Jurkat, Clone E6-1 (cell line): ENCODE measurements around the gene TFDP1. TPM values are rescaled to one million over a fixed set of nuclear protein-coding genes. Genes with fewer than 3 reads are reported as not detected.

Experiments
- DNase-seq: peaks from one replicate; pipeline ENCODE4 v3.0.0-alpha.2; 2011; ENCODE audit warnings: low read depth, low spot score
- H3K4me3 ChIP-seq: 2 replicates; pipeline ENCODE4 v1.5.1; 2011; ENCODE audit warnings: mild to moderate bottlenecking, low read length, control low read depth, moderate library complexity
- polyA plus RNA-seq: library from polyadenylated mRNA; unstranded; fragments of >200 nt; gene quantifications from one replicate; pipeline ENCODE4 v1.2.1, GENCODE V29; 2012; ENCODE audit warnings: missing spikeins; ENCODE audit not compliant: insufficient read length, insufficient read depth

Gene TFDP1, protein sequence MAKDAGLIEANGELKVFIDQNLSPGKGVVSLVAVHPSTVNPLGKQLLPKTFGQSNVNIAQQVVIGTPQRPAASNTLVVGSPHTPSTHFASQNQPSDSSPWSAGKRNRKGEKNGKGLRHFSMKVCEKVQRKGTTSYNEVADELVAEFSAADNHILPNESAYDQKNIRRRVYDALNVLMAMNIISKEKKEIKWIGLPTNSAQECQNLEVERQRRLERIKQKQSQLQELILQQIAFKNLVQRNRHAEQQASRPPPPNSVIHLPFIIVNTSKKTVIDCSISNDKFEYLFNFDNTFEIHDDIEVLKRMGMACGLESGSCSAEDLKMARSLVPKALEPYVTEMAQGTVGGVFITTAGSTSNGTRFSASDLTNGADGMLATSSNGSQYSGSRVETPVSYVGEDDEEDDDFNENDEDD
- polyA plus RNA-seq: 137 TPM

DNA sequence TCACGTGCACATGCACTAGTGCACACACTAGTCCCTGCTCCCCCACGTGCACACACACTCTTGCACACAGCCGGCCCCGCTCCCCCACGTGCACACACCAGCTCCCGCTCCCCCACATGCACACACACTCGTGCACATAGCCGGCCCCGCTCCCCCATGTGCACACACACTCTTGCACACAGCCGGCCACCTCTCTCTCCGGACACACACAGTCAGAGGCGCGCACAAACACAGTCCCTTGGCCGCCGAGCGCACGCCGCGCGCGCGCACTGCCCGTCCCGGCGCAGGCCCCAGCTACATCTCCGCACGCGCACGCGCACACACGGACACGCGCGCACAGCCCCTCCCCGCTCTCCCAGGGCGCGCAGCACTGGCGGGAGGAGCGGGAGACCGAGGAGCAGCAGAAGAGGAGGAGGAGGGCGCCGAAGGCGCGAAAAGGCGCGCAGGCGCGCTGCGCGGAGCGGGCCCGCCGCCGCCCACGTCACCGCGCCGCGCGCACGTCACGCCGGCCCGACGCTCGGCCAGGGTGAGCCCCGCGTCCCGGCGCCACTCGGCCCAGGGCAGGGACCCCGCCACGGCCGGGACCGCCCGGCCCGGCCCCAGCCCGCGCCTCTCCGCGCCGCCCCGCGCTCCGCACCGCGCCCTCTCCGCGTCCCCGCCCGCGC, at the start of gene TFDP1:
Gene TFDP1 (plus strand): TSS at position 549 of the 665 bp plus-strand sequence. CDS start 1,085 bp downstream, outside the sequence.
- H3K4me3 ChIP-seq: peak within 1 kb of the TSS; percentile 88
- peak; percentile 88 for DNase-seq

DNA sequence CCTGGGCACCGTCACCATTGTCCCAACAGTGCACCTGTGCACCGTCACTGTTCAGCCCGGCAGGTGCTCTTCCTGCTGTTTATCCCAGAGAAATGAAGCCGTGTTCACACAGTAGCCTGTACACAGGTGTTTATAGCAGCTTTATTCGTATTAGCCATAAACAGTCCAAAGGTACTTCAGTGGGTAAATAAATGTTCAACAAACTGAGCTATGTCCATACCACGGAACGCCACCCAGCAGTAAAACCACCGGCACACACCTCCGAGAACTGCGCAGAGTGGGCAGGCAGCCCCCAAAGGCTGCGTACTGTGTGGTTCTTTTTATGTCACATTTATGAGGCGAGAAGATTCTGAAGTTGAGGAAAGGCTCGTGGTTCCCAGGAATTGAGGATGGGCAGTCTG, 49.2 kb upstream of the TFDP1 start:
- DNase-seq: no peak
- no peak overlapping the region for H3K4me3 ChIP-seq

DNA sequence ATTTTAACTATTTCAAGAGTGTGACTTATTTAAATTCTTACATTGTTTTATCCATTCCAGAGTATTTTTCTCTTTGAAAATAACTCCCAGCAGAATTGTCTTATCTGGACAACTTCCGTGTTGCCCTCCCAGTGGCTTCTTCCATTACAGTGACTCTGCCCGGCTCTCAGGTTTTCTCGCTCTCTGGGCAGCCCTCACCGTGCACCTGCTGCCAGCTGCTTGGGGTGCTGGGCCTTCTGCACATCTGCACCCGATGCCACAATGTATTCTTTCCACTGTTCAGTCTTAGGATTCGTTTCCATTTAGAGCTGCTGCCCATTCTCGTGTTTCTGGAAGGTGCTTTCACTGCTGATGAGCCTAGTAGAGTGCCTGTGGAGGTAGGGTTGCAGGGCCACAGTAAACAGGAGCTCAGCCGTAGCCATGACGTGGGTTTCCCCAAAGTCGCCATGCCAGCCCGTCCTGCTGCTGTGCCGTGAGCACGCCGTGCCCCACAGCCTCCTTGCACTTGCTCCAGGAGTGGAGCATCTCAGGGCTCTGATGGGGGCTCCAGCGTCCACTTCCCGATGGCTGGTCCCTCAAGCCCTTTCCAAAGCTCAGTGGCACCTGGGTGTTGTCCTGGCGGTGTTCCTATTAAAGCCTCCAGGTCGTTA, 48.0 kb upstream of the TFDP1 start:
- DNase-seq: no peak
- H3K4me3 ChIP-seq: no peak overlapping the region

DNA sequence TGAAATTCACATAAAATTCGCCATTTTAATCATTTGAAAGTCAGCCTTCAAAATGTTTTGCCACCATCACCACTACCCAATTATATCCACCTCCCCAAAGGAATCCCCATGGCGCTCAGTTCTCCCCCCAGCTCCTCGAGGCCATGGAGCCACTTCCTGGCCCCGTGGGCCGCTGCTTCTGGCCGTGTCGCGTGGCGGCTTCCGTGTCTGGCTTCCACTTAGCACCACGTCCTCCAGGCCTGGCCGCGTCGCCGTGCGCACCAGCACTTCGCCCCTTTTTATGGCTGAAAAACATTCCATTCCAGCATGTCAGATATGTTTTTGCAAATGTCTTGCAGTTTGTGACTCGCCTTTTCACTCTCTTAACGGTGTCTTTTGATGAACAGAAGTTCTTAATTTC, 47.3 kb upstream of the TFDP1 start:
- H3K4me3 ChIP-seq: no peak overlapping the region
- DNase-seq: no peak

DNA sequence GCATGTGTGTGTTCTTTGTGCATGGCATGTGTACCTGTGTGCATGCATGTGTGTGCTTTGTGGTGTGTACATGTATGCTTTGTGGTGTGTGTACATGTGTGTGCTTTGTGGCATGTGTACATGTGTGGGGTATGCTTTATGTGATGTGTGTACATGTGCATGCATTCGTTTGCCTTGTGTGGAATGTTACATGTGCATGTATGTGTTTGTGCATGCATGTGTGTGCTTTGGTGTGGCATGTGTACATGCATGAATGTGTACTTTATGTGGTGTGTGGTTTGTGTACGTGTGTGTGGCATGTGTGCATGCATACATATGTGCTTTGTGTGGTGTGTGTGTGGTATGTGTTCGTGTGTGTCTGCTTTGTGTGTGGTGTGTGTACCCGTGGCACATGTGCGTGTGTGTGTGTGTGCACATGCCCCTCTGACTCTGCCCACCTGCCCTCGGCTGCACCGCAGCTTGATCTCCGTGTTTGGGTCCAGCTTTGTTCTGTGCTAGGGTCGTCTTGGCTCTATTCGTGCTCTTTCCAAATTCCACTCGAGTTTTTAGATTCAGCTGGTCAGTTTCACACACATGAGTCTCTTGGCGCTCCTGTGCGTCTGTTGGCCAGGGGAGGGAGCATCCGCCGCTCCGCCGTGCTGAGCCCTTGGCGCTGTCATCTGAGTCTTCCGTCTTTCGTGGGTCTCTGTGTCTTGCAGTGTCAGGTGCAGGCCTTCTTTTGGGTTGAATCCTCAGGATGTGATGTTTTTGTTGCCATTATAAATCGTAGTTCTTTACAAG, 46.5 kb upstream of the TFDP1 start:
- no peak overlapping the region for H3K4me3 ChIP-seq
- DNase-seq: no peak

DNA sequence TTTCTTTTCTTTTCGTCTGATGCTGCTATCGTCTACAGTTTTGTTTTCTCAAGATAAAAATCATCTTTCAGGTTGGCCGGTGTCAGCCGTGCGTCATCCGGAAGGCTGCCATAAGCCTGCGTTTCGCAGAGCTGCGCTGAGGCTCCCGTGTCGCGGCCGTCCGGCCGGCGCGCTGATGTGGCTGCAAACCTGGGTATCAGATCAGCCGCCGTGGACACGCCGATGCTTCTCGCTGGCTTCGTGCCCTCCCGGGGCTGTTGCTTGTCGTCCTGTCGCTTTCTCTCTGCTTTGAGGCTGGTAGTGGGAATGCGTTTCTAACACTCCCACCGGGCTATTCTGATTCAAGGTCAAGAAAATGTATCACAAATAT, 45.9 kb upstream of the TFDP1 start:
- DNase-seq: no peak
- no peak overlapping the region for H3K4me3 ChIP-seq

DNA sequence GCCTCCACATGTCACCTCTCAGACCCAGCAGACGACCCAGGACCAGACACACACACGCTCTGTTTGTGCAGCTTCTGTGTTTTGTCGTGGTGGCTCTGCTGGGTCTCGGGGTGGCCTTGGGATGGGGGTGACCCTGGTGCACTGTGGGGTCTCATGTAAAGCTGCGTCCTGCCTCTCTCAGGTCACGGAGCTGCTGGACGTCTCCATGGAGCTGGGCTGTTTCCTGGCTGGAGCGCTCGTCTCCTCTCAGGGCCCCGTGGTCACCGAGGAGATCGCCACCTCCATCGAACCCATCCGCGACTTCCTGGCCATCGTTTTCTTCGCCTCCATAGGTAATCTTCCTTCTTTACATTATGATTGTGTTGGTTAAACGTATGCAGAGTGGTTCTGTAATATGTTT, 45.4 kb upstream of the TFDP1 start:
- DNase-seq: no peak
- no peak overlapping the region for H3K4me3 ChIP-seq

DNA sequence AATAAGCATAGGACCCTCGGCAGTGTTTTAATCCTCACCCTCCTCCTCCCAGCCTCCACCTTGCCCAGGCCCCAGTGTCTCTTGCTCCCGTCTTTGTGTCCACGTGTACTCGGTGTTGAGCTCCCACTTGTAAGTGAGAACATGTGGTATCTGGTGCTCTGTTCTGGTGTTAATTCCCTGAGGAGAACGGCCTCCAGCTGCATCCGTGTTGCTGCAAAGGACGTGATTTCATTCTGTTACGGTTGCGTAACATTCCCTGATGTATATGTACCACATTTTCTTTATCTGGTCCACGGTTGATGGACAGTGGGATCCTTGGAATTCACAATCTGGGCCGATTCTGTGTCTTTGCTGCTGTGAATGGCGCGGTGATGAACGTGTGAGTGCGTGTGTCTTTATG, 44.7 kb upstream of the TFDP1 start:
- no peak overlapping the region for H3K4me3 ChIP-seq
- DNase-seq: no peak

DNA sequence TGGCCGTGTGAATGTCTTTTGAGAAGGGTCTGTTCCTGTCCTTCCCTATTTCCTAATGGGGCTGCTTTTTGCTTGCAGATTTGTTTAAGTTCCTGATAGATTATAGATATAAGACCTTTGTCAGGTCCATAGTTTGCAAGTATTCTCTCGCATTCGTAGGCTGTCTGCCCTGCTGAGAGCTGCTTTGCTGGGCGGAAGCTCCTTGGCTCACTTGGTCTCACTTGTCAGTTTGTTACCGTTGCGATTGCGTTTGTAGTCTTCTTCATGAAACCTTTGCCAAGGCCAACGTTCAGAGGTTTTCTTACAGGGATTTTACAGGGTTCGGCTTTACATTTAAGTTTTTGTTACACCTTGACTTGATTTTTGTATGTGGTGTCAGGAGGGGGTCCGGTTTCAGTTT, 44.0 kb upstream of the TFDP1 start:
- no peak overlapping the region for H3K4me3 ChIP-seq
- no peak for DNase-seq

DNA sequence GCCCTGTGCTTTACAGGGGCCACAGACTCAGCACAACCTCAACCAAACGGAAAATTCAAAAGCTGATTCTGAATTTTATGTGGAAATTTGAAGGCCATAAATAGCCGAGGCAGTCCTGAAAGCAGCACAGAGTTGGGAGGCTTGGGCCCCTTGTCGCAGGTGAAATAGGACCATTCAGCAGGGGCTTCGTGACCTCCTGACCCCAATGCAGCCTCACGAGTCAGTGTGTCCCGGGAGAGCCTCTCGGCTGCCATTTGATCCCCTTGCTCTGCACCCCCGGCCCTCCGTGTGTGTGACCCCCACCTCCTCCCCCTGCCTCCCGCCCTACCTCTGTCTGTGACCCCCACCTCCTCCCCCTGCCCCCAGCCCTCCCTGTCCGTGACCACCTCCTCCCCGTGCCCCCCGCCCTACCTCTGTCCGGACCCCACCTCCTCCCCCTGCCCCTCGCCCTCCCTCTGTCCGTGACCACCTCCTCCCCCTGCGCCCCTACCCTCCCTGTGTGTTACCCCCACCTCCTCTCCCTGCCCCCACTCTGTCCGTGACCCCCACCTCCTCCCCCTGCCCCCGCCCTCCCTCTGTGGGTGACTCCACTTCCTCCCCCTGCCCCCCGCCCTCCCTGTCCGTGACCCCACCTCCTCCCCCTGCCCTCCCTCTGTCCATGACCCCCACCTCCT, 41.7 kb upstream of the TFDP1 start:
- H3K4me3 ChIP-seq: no peak overlapping the region
- DNase-seq: no peak

DNA sequence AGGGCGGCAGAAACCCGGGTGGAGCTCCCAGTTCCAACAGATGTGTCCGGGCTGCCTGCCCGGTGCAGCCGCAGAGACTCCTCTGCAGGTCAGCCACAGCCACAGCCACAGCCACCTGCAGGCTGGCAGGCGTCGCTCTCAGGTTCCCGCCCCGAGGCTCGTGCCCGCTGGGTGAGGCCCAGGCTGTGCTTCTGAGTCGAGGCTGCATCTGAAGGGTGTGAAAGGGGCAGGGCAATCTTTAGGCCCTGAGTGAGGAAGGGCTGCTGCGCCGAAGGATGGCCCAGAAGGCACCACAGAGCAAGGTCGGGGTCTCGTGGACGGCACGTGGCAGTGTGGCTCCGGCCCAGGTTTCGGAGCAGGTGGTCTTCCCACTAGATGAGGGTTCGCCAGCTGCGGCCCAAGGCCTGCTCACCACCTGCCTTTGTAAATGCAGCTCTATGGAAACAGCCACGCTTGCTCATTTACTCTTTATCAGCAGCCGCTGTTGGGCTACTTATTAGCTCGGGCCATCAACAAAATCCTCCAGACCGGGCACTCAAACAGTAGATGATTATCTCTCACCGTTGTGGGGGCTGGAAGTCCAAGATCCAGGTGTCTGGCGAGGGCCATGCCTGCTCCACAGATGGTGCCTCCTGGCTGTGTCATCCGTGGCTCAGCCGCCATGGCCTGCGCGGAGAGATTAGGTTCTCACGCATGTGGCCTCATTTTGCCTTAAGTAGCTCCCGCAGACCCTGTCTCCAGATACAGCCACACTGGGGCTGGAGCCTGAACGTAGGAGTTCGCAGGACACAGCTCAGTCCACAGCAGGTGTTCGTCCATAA, 40.3 kb upstream of the TFDP1 start:
- no peak for DNase-seq

DNA sequence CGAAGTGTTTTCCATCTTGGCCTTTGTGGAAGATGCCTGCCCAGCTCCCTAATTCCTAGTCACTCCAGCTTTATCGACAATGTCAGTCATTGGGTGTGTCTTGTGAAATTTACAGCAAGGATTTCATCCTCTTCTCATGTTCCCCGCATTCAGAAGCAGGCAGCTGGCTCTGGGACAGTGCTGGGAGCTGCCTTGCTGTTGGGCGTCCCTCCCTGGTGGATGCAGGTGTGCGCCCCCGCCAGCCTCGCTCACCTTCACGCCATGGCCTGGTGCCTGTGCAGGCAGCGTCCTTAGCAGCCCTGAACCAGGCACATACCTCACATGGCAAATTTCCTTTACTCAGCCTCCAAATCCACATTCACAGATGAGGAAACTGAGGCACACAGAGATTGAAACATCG, 39.7 kb upstream of the TFDP1 start:
- no peak overlapping the region for H3K4me3 ChIP-seq
- no peak for DNase-seq

More for the DNA sequence above, 40.3 kb upstream of the TFDP1 start:
- H3K4me3 ChIP-seq: no peak overlapping the region

DNA sequence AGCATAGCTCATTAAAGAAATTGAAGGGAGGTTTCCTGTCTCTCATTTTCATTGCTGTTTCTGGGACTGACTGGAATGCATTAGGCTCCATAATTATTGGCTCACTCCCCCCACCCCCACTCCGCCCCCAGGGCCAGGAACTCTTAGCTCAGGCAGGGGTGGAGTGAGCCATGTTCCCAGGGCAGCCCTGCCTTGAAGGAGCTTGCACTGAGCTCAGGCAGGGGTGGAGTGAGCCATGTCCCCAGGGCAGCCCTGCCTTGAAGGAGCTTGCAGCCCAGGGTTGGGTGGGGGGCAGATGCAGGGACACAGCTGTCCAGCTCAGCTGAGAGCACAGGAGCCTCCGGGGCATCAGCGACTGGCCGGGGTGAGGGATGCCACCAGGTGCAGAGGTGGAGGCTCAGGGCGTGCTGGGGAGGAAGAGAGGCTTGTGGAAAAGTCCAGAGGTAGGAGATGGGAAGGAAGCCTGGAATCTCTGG, 39.1 kb upstream of the TFDP1 start:
- no peak overlapping the region for H3K4me3 ChIP-seq
- no peak for DNase-seq

DNA sequence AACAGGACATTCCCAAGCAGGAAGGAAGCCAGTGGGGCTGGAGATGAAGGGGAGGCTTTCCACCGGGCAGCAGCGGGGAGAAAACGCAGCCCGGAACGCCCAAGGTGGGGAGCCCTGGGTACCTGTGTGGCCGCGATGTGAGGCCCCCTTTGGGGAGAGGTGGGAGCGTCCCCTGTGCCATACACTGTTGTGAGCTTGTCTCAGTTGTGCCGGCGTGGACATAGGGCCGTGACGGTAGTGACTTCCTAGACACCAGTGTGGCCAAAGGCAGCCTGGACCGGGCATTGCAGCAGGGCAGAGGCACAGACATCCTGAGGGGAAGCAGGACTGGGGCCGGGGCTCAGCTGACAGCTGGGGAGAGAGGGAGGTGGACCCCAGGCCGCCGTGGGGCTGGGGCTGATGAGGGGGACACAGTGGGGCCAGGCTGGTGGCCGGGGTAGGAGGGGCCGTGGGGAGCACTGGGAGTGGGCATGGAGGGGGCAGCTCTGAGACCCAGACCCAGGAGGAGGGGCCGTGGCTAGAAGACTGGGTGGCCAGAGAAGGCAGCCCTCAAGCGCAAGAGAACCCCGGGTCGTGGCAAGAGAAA, 38.5 kb upstream of the TFDP1 start:
- no peak overlapping the region for H3K4me3 ChIP-seq
- DNase-seq: no peak

DNA sequence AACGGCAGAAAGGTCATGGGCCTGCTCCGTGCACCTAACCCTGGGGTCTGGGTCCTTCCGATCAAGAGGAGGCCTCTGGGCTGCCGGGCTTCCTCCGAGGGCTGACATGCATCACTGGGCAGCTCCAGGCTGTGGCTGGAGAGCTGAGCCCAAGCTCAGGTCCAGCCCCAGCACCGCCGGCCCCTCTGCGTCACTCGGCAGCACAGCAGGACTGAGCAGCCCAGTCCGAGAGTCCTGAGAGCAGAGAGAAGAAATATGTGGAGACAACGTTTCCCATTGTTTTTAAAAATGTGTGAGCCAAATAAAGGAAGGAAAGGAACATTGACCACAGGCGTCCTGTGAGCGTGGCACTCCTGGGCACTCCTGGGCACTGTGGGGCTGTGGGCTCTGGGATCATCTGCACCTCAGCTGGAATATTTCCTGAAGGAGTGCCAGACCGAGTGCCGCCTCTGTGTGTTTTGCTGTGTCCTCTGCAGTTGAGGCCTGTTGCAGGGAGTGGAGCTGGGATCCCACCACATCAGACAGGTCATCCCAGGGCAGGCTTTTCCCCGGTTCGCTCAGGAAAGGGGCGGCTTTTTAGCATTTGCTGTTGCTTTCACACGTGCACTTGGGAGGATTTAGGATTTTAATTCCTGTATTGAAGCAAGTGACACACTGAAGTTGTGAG, 37.8 kb upstream of the TFDP1 start:
- no peak overlapping the region for H3K4me3 ChIP-seq
- no peak for DNase-seq

DNA sequence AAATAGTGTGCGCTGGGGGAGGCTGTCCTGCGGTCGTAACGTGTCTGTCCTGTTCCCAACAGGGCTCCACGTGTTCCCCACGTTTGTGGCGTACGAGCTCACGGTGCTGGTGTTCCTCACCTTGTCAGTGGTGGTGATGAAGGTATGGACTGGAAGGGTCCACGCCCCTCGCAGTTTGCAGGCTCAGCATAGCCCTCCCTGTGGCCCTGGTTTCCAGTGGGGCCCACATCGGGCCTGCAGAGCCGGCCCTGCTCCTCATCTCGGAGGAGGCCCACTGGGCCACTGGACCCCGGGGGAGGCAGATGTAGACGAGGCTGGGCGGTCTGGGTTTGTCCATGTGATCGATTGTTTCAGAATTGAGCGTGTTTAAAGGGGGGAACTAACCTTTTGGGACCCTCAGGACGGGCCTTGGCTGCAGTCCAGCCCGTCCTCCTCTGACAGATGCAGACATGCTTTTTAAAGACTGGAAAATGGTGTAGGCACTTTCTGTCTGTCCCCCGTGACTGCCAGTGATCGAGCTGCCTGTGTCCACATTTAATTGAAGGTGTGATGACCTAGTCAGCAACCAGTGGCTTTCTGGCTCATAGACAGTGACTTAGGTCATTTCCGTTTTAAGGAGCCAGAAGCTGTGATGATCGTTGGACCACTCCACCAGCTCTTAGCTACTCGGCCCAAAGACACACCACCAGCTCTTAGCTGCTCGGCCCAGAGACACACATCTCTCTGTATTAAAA, 37.1 kb upstream of the TFDP1 start:
- H3K4me3 ChIP-seq: no peak overlapping the region
- DNase-seq: no peak
